ENCODE data around the gene TBCK. TPM values are rescaled to one million over a fixed set of nuclear protein-coding genes. Genes with fewer than 3 reads are reported as not detected.

The TBCK gene
- total RNA-seq, 1 donor from 2014 or later, result 16.3 TPM

GRCh38 chr4:106039796-106040195 is 276.2 kb downstream of the TBCK start:
- no peak overlapping the region for H3K4me3 ChIP-seq (ENCODE audit: low read depth, low read length)
- no peaks in the 10 kb centered on the region for H3K27me3 ChIP-seq (ENCODE audit: control insufficient read depth, insufficient read depth, low read length)
- TF ChIP-seq CTCF (IDR thresholded peaks at IDR 0.05; ENCODE audit: insufficient read depth, low read length, severe bottlenecking), result no peak
- H3K36me3 ChIP-seq (ENCODE audit: control insufficient read depth, insufficient read depth, low read length), result no peaks in the 10 kb centered on the region
- no peak for DNase-seq (ENCODE audit: low read depth)
- no peak for FAIRE-seq

DNA sequence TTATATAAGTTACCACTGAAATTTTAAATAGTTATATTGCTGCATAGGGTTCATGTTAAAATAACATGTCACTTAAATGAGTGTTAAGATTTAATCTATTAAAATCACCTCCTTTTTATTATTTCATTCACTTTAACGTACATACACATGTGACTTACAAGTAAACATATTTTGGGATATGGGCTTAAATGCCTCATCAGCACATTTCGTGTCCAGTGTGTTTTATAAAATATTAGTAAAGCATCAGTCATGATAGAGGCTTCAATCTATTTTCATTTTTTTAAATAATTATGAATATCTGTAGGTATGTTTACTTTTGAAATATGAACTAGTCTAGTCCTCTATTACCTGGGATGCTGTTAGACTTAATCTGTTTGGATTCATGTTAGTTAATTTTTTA is 277.1 kb downstream of the TBCK start:
- H3K4me3 ChIP-seq (ENCODE audit: low read depth, low read length), result no peak overlapping the region
- DNase-seq (ENCODE audit: low read depth) (no peak), FAIRE-seq (no peak)
- H3K36me3 ChIP-seq (ENCODE audit: control insufficient read depth, insufficient read depth, low read length), result no peaks in the 10 kb centered on the region
- TF ChIP-seq CTCF (IDR thresholded peaks at IDR 0.05; ENCODE audit: insufficient read depth, low read length, severe bottlenecking), result no peak
- H3K27me3 ChIP-seq (ENCODE audit: control insufficient read depth, insufficient read depth, low read length), result no peaks in the 10 kb centered on the region

DNA sequence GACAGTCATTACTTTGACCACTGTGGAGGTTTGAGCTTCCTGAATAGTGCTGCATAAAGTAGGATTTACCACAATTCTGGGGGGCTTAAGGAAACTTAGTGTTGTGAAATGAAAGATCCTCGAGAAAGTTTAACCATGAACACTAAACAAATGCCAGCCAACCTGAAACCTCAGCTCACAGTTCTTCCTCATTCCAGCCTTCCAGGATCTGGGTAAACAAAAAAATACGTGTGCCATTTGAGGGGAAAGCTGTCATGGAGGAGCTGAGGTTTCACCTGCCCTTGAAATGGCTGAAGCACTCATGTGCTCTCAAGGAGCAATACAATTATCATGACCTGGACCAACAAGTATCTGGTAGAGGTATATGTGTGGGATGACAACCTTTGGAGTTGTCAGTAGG is 278.0 kb downstream of the TBCK start:
- Histone ChIP-seq H3K4me3 (ENCODE audit: low read depth, low read length) (no peak overlapping the region), H3K36me3 (ENCODE audit: control insufficient read depth, insufficient read depth, low read length) (no peaks in the 10 kb centered on the region), H3K27me3 (ENCODE audit: control insufficient read depth, insufficient read depth, low read length) (no peaks in the 10 kb centered on the region)
- DNase-seq (ENCODE audit: low read depth), result no peak
- no peak for FAIRE-seq
- no peak for TF ChIP-seq CTCF (IDR thresholded peaks at IDR 0.05; ENCODE audit: insufficient read depth, low read length, severe bottlenecking)

DNA sequence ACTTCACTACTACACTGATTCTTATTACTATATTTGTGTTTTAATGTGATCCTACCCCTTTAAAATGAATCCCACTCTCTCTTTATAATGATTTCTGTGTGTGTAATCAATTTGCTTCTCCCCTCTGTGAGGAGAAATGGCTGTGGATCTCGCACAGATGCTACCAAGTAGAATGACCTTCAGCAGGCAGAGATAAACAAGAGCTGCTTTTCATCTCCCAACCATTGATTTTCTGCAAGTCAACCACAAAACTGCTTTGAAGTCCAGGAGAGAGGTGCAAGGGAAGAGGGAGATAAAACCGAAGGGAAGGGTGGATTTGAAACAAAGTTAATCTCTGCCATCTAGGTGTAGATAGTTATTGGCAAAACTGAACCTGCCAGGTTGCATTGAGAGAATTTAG is 279.2 kb downstream of the TBCK start:
- Histone ChIP-seq H3K27me3 (ENCODE audit: control insufficient read depth, insufficient read depth, low read length) (no peaks in the 10 kb centered on the region), H3K36me3 (ENCODE audit: control insufficient read depth, insufficient read depth, low read length) (no peaks in the 10 kb centered on the region), H3K4me3 (ENCODE audit: low read depth, low read length) (no peak overlapping the region)
- TF ChIP-seq CTCF (IDR thresholded peaks at IDR 0.05; ENCODE audit: insufficient read depth, low read length, severe bottlenecking), result no peak
- DNase-seq (ENCODE audit: low read depth) (no peak), FAIRE-seq (no peak)

- TF ChIP-seq CTCF (IDR thresholded peaks at IDR 0.05; ENCODE audit: insufficient read depth, low read length, severe bottlenecking), result no peak
- Histone ChIP-seq H3K36me3 (ENCODE audit: control insufficient read depth, insufficient read depth, low read length) (no peaks in the 10 kb centered on the region), H3K4me3 (ENCODE audit: low read depth, low read length) (no peak overlapping the region), H3K27me3 (ENCODE audit: control insufficient read depth, insufficient read depth, low read length) (no peaks in the 10 kb centered on the region)
- FAIRE-seq (no peak), DNase-seq (ENCODE audit: low read depth) (no peak)
Observed at GRCh38 chr4:106036334-106036733, 279.7 kb downstream of the TBCK start.

- no peak overlapping the region for H3K4me3 ChIP-seq (ENCODE audit: low read depth, low read length)
- DNase-seq (ENCODE audit: low read depth) (no peak), FAIRE-seq (no peak)
- no peaks in the 10 kb centered on the region for H3K36me3 ChIP-seq (ENCODE audit: control insufficient read depth, insufficient read depth, low read length)
- H3K27me3 ChIP-seq (ENCODE audit: control insufficient read depth, insufficient read depth, low read length), result no peaks in the 10 kb centered on the region
- TF ChIP-seq CTCF (IDR thresholded peaks at IDR 0.05; ENCODE audit: insufficient read depth, low read length, severe bottlenecking), result no peak
Observed at GRCh38 chr4:106035204-106035603, 280.8 kb downstream of the TBCK start.

All from bronchial epithelial cell (primary cell).